SU-DHL-6 (cell line): ENCODE results near the gene SEC61A2.

Experiments used
- H2AFZ ChIP-seq: fragments of 200-600 bp; sonication (generic); 2 replicates; pipeline ENCODE4 v1.6.1; 2014; ENCODE audit warnings: low read depth, mild to moderate bottlenecking, moderate library complexity, mixed read lengths, antibody characterized with exemption, low read length; ENCODE audit not compliant: severe bottlenecking
- H3F3A ChIP-seq: fragments of 200-600 bp; shearing (Covaris generic); 2 replicates; pipeline ENCODE4 v1.6.0; 2016; ENCODE audit warnings: antibody characterized with exemption, mild to moderate bottlenecking; ENCODE audit not compliant: insufficient read depth
- H3K27ac ChIP-seq: fragments of 200-600 bp; sonication (generic); 2 replicates; pipeline ENCODE4 v1.5.1; 2016; ENCODE audit warnings: low read depth, mild to moderate bottlenecking, low read length, moderate library complexity, mixed read lengths
- H3K27me3 ChIP-seq: fragments of 200-600 bp; sonication (generic), shearing (Covaris generic); 2 replicates; pipeline ENCODE4 v1.6.0; 2014; ENCODE audit warnings: mild to moderate bottlenecking, low read length
- H3K36me3 ChIP-seq: fragments of 200-600 bp; sonication (generic); 2 replicates; pipeline ENCODE4 v1.6.1; 2014; ENCODE audit warnings: mild to moderate bottlenecking, low read length, mixed read lengths
- H3K4me2 ChIP-seq: fragments of 300-600, 200-600 bp; shearing (Covaris generic), sonication (generic); 2 replicates; pipeline ENCODE4 v1.6.0; 2014; ENCODE audit warnings: low read length, low read depth, mild to moderate bottlenecking; ENCODE audit not compliant: poor library complexity, severe bottlenecking
- H3K4me3 ChIP-seq: fragments of 200-600 bp; sonication (generic); 2 replicates; pipeline ENCODE4 v1.5.1; 2014; ENCODE audit warnings: antibody characterized with exemption, low read length, mild to moderate bottlenecking, mixed read lengths; ENCODE audit not compliant: insufficient read depth, poor library complexity, severe bottlenecking
- H3K79me2 ChIP-seq: fragments of 200-600 bp; sonication (generic); 2 replicates; pipeline ENCODE4 v1.6.1; 2014; ENCODE audit warnings: mild to moderate bottlenecking, low read length, moderate library complexity; ENCODE audit not compliant: insufficient read depth
- H3K9ac ChIP-seq: fragments of 200-600 bp; sonication (generic); 2 replicates; pipeline ENCODE4 v1.7.0; 2014; ENCODE audit warnings: mild to moderate bottlenecking, low read length
- H3K9me2 ChIP-seq: fragments of 200-600 bp; sonication (generic); replicated peaks from 2 replicates; pipeline ENCODE4 v1.6.1; 2014; ENCODE audit warnings: low read length; ENCODE audit not compliant: insufficient read depth
- H3K9me3 ChIP-seq: fragments of 200-600 bp; sonication (generic); 2 replicates; pipeline ENCODE4 v1.6.1; 2014; ENCODE audit warnings: low read length, mixed read lengths; ENCODE audit not compliant: insufficient read depth
- H4K20me1 ChIP-seq: fragments of 200-600 bp; sonication (generic); 2 replicates; pipeline ENCODE4 v1.6.1; 2014; ENCODE audit warnings: low read depth, mild to moderate bottlenecking, antibody characterized with exemption, low read length, moderate library complexity, mixed read lengths
- EZH2phosphoT487 ChIP-seq: fragments of 200-600 bp; sonication (generic), shearing (Covaris generic); conservative IDR thresholded peaks from 2 replicates; pipeline ENCODE4 v1.6.1; 2018; ENCODE audit warnings: mild to moderate bottlenecking, antibody characterized with exemption, low read length, moderate library complexity, mixed read lengths
- TF ChIP-seq, protein P1 (sequence below): fragments of 200-600 bp; sonication (generic); IDR thresholded peaks from one replicate; pipeline ENCODE4 v1.5.1; 2017; ENCODE audit warnings: antibody characterized with exemption, mild to moderate bottlenecking, low read length, moderate library complexity; ENCODE audit not compliant: insufficient read depth, poor library complexity, severe bottlenecking

SEC61A2 gene

DNA sequence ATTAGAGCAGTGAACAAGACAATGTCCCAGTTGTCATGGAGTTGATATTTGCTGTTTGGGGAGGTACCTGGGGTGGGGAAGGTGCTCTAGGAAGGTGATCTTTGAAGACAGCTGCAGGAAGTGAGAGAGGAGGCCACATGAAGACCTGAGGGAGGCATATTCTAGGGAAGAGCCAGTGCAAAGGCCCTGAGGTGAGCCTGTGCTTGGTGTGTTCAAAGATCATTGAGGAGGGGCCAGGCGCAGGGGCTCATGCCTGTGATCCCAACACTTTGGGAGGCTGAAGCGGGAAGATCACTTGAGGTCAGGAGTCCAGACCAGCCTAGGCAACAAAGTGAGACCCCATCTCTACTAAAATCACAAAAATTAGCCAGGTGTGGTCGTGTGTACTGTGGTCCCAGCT is 15.1 kb downstream of the SEC61A2 start:
- Histone ChIP-seq H3F3A (no peaks in the 10 kb centered on the region), H3K9me2 (no peaks in the 10 kb centered on the region), H4K20me1 (no peaks in the 10 kb centered on the region), H3K36me3 (peaks cover 3% of the 10 kb centered on the region; the same call in 1 of the 2 replicates), H3K27me3 (no peaks in the 10 kb centered on the region), H3K79me2 (no peaks in the 10 kb centered on the region), H3K4me3 (no peak overlapping the region), H2AFZ (no peak overlapping the region), H3K9ac (no peak overlapping the region), H3K9me3 (no peaks in the 10 kb centered on the region), H3K4me2 (no peak overlapping the region), H3K27ac (no peak overlapping the region)
- no peak for TF ChIP-seq EZH2phosphoT487
- TF ChIP-seq, protein P1, sequence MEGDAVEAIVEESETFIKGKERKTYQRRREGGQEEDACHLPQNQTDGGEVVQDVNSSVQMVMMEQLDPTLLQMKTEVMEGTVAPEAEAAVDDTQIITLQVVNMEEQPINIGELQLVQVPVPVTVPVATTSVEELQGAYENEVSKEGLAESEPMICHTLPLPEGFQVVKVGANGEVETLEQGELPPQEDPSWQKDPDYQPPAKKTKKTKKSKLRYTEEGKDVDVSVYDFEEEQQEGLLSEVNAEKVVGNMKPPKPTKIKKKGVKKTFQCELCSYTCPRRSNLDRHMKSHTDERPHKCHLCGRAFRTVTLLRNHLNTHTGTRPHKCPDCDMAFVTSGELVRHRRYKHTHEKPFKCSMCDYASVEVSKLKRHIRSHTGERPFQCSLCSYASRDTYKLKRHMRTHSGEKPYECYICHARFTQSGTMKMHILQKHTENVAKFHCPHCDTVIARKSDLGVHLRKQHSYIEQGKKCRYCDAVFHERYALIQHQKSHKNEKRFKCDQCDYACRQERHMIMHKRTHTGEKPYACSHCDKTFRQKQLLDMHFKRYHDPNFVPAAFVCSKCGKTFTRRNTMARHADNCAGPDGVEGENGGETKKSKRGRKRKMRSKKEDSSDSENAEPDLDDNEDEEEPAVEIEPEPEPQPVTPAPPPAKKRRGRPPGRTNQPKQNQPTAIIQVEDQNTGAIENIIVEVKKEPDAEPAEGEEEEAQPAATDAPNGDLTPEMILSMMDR, result no peak

- H3K9me2 ChIP-seq, result no peaks in the 10 kb centered on the region
- no peak overlapping the region for H3K27ac ChIP-seq
- H3K9ac ChIP-seq, result no peak overlapping the region
- H3F3A ChIP-seq, result no peaks in the 10 kb centered on the region
- no peaks in the 10 kb centered on the region for H3K79me2 ChIP-seq
- H3K36me3 ChIP-seq, result no peaks in the 10 kb centered on the region
- TF ChIP-seq, protein P1, result no peak
- no peak for TF ChIP-seq EZH2phosphoT487
- no peak overlapping the region for H2AFZ ChIP-seq
- no peak overlapping the region for H3K4me3 ChIP-seq
- no peaks in the 10 kb centered on the region for H3K27me3 ChIP-seq
- no peaks in the 10 kb centered on the region for H4K20me1 ChIP-seq
- H3K4me2 ChIP-seq, result no peak overlapping the region
- no peaks in the 10 kb centered on the region for H3K9me3 ChIP-seq
These were observed 20.7 kb downstream of the SEC61A2 start for GRCh38 chr10:12150163-12150562.

DNA sequence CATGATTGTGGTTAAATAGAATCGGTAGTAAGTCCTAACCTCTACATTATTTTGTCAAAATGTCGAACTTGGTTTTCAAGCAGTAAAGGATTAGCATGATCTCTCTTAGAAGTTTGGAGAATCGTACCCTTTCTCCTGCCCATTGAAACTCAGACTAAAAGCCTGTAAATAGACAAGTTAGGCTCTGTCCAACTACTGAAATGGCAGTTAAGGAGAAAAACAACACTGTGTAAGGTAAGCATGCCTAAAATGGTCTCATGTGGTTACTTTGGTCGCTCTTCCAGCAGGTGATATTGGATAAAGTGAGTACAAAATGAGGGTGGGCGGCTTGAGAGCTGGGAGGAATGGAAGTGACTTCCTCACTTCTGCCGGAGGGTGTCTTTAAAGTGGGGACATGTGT is 25.0 kb downstream of the SEC61A2 start:
- Histone ChIP-seq H3K27ac (no peak overlapping the region), H2AFZ (no peak overlapping the region), H4K20me1 (no peaks in the 10 kb centered on the region), H3K36me3 (no peaks in the 10 kb centered on the region), H3K4me3 (no peak overlapping the region), H3K4me2 (no peak overlapping the region), H3K27me3 (no peaks in the 10 kb centered on the region), H3K9me3 (no peaks in the 10 kb centered on the region), H3K9ac (no peak overlapping the region), H3F3A (no peaks in the 10 kb centered on the region), H3K79me2 (no peaks in the 10 kb centered on the region), H3K9me2 (no peaks in the 10 kb centered on the region)
- TF ChIP-seq, protein P1, result no peak
- TF ChIP-seq EZH2phosphoT487, result no peak
